Neural crest cell (in vitro differentiated cells): ENCODE data around the gene ISM2. TPM values are rescaled to one million over a fixed set of nuclear protein-coding genes. Genes with fewer than 3 reads are reported as not detected.

ENCODE experiments used
- DNase-seq: peaks from one replicate; pipeline ENCODE4 v3.0.0; 2021; ENCODE audit warnings: low read depth, mixed read lengths, low spot score
- H3K27ac Mint-ChIP-seq: one replicate; pipeline ENCODE4 v1.8.0; 2021; ENCODE audit warnings: mild to moderate bottlenecking, mixed read lengths; ENCODE audit not compliant: unreplicated experiment
- H3K27me3 Mint-ChIP-seq: 2 replicates; pipeline ENCODE4 v1.8.0; 2021; ENCODE audit warnings: low read depth, mild to moderate bottlenecking, mixed read lengths
- H3K36me3 Mint-ChIP-seq: 2 replicates; pipeline ENCODE4 v1.8.0; 2021; ENCODE audit warnings: low read depth, mild to moderate bottlenecking, mixed read lengths
- H3K4me1 Mint-ChIP-seq: 2 replicates; pipeline ENCODE4 v1.8.0; 2021; ENCODE audit warnings: mixed read lengths
- H3K4me3 Mint-ChIP-seq: one replicate; pipeline ENCODE4 v1.8.0; 2021; ENCODE audit warnings: mild to moderate bottlenecking, mixed read lengths
- H3K9me3 Mint-ChIP-seq: 2 replicates; pipeline ENCODE4 v1.8.0; 2021; ENCODE audit warnings: mixed read lengths
- total RNA-seq: library from RNA; stranded (reverse); gene quantifications from 2 replicates; pipeline ENCODE4 v1.2.1, GENCODE V29; 2021
- TF ChIP-seq, protein P1 (sequence below): fragments of 200-600 bp; sonication (generic); conservative IDR thresholded peaks from 2 replicates; pipeline ENCODE4 v1.5.0; 2021; ENCODE audit warnings: antibody characterized with exemption, mild to moderate bottlenecking

ISM2 gene
- total RNA-seq, 1 donor from 2014 or later, result not detected

DNA sequence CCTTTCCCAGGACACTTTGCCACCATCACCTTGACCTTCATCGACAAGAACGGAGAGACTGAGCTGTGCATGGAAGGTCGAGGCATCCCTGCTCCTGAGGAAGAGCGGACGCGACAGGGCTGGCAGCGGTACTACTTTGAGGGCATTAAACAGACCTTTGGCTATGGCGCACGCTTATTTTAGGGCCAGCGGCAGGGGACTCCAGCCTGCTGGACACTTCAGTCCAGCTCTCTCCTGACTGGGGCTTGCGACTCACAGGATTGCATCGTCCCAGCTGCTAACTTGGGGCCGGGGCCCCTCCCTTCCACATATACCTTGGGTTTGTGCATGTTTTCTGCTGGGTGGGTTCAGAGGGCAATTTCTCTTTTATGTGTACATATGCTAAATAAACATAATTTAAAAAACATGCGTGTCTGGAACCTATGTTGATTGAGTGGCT lies 29.5 kb downstream of the ISM2 start:
- no peak for DNase-seq
- Mint-ChIP-seq H3K27ac (no peak overlapping the region), H3K4me1 (peaks cover 5% of the 10 kb centered on the region), H3K27me3 (no peaks in the 10 kb centered on the region), H3K9me3 (no peaks in the 10 kb centered on the region), H3K36me3 (peaks cover 13% of the 10 kb centered on the region), H3K4me3 (no peak overlapping the region)
- TF ChIP-seq, protein P1, sequence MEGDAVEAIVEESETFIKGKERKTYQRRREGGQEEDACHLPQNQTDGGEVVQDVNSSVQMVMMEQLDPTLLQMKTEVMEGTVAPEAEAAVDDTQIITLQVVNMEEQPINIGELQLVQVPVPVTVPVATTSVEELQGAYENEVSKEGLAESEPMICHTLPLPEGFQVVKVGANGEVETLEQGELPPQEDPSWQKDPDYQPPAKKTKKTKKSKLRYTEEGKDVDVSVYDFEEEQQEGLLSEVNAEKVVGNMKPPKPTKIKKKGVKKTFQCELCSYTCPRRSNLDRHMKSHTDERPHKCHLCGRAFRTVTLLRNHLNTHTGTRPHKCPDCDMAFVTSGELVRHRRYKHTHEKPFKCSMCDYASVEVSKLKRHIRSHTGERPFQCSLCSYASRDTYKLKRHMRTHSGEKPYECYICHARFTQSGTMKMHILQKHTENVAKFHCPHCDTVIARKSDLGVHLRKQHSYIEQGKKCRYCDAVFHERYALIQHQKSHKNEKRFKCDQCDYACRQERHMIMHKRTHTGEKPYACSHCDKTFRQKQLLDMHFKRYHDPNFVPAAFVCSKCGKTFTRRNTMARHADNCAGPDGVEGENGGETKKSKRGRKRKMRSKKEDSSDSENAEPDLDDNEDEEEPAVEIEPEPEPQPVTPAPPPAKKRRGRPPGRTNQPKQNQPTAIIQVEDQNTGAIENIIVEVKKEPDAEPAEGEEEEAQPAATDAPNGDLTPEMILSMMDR, result no peak

DNA sequence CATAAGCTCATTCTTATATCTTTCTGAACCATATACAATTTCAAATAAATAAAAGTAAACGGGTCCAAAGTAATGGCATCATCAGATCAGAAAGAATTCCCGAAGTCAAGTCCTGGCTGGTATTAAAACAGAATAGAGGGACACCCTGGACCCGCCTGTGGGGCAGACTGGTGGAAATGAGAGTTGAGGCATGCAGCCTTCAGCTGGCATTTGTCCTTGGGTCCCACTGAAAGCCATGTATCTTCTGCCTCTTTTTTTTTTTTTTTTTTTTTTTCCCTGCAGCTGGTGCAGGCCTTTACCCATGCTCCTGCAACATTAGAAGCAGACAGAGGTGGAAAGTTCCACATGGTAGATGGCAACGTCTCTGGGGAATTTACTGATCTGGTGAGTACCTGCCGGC lies 30.8 kb downstream of the ISM2 start:
- no peaks in the 10 kb centered on the region for H3K9me3 Mint-ChIP-seq
- H3K36me3 Mint-ChIP-seq, result peaks cover 16% of the 10 kb centered on the region
- peaks cover 5% of the 10 kb centered on the region for H3K4me1 Mint-ChIP-seq
- H3K27me3 Mint-ChIP-seq, result no peaks in the 10 kb centered on the region
- H3K4me3 Mint-ChIP-seq, result no peak overlapping the region
- DNase-seq, result no peak
- H3K27ac Mint-ChIP-seq, result no peak overlapping the region
- TF ChIP-seq, protein P1, result no peak

DNA sequence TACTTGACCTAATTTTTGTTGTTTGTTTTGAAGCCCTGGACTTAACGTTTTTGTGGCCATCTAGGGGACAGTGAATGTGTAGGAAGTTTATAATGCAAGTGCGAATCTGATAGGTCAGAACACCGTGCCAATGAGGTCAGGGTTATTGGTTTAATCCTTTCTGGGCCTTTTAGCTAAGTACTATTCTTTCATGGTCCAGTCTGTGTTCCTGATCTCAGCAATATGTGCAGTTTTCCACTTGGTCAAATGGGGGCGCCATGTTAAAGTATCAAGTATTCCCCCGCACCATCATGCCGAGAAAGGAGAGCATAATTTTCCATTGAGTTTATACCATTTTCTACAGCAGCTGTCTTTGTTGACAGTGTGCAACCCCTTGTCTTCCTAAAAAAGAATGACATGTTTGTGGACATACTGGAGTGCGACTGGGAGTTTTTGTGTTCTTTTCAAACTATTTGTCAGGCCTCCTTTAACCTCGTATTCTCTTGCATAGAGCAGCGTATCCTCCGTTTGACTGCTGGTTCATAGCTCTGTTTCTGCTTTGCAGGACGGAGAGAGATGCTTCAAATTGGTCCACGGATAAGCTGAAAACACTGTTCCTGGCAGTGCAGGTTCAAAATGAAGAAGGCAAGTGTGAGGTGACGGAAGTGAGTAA lies 39.4 kb downstream of the ISM2 start:
- Mint-ChIP-seq H3K27me3 (no peaks in the 10 kb centered on the region), H3K9me3 (no peaks in the 10 kb centered on the region), H3K36me3 (peaks cover 11% of the 10 kb centered on the region), H3K4me3 (peak overlapping the region; percentile 100), H3K4me1 (peaks cover 37% of the 10 kb centered on the region), H3K27ac (peak overlapping the region; percentile 74)
- TF ChIP-seq, protein P1, result peak; percentile 74
- peak; percentile 61 for DNase-seq

DNA sequence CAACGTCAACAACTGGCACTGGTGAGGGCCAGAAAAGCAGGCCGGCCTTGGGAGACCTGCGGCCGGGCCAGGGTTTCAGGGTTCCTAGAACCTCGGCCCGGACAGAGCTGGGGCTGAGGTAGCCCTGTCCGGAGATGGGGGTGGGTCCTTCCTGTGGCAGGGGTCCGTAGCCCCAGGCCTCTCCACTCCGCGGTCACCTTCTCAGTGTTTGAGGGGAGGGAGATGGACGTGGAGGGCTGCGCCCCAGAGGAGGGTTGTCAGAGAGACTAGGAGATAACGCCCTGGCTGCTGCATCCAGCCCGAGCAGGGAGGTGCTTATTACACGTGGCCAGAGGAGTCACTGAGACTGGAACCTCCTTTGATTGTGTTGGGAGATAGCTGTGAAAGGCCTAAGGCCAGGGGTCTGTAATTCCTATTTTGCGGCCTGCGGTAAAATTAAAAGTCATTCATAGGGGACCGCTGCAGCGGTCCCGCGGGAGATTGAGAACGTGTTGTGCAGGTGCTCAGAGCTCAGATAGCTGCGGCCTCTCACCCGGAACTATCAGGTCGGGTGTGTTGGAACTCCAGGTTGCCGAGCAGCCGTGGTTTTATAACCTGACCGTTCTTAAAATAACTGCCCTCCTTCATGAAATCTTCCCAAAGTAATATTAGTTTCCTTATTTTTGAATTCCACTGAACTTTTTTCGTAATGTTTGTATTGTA lies 40.2 kb downstream of the ISM2 start:
- no peaks in the 10 kb centered on the region for H3K9me3 Mint-ChIP-seq
- peaks cover 37% of the 10 kb centered on the region for H3K4me1 Mint-ChIP-seq
- DNase-seq, result peak; percentile 14
- H3K27me3 Mint-ChIP-seq, result no peaks in the 10 kb centered on the region
- TF ChIP-seq, protein P1, result no peak
- H3K36me3 Mint-ChIP-seq, result peaks cover 8% of the 10 kb centered on the region
- H3K27ac Mint-ChIP-seq, result peak overlapping the region; percentile 100
- peak overlapping the region; percentile 100 for H3K4me3 Mint-ChIP-seq

DNA sequence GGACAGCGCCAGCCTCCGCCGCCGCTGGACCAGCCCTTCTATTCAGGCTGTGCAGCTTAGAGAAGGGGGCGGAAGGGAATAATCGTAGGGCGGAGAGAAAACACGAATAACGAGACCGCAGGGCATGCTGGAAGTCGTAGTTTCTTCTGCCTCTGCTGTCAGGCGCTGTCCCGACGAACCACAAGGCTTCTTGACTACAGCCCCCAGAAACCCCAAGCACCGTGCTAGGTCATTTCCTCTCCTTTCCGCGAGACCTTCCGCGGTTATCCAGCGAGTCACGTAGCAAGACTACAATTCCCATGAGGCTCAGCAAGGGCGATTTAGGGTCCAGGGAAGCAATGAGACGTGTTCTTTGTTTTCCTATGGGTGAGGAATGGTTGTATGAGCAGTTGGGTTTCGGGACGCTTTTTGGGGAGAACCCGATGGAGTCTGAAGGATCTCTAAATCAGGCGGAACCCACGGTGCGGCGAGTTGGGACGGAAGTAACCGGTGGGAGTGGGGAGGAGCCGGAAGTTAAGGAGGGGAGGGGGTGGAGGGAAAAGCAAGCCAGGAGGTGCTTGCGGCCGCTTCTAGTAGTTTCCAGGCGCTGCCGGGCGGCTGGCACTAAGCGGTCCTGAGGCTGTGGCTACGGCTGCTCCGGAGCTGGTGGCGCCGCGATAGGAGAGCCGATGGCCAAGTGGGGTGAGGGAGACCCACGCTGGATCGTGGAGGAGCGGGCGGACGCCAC lies 40.9 kb downstream of the ISM2 start, which contains the start of the genes AHSA1 and VIPAS39:
AHSA1 (plus strand) TSS at position 572 of the 727 bp plus-strand sequence; CDS start at position 669, 97 bp downstream.
VIPAS39 (minus strand) TSS at position 80 of the 727 bp plus-strand sequence. CDS start 3,499 bp downstream, outside the sequence.
- peak within 1 kb of the TSS; percentile 100 for H3K27ac Mint-ChIP-seq
- DNase-seq, result peak; percentile 81
- H3K36me3 Mint-ChIP-seq, result peaks cover 11% of the 10 kb centered on the region
- TF ChIP-seq, protein P1, result no peak
- no peaks in the 10 kb centered on the region for H3K27me3 Mint-ChIP-seq
- H3K4me3 Mint-ChIP-seq, result peak within 1 kb of the TSS; percentile 100
- no peaks in the 10 kb centered on the region for H3K9me3 Mint-ChIP-seq
- peaks cover 37% of the 10 kb centered on the region for H3K4me1 Mint-ChIP-seq
